A172 (cell line): ENCODE data around the gene ANKS1B. TPM values are rescaled to one million over a fixed set of nuclear protein-coding genes. Genes with fewer than 3 reads are reported as not detected.

Source experiments
- DNase-seq: peaks from one replicate; pipeline ENCODE4 v3.0.0-alpha.2; 2015; ENCODE audit warnings: low spot score
- total RNA-seq: library from RNA; depleted of rRNA; stranded (reverse); fragments of >200 nt; shearing (Covaris generic); gene quantifications from 2 replicates; pipeline ENCODE4 v1.2.3, GENCODE V29; 2014

The ANKS1B gene
- total RNA-seq, 1 experiment from 2014 or later = 0.24 TPM

DNA sequence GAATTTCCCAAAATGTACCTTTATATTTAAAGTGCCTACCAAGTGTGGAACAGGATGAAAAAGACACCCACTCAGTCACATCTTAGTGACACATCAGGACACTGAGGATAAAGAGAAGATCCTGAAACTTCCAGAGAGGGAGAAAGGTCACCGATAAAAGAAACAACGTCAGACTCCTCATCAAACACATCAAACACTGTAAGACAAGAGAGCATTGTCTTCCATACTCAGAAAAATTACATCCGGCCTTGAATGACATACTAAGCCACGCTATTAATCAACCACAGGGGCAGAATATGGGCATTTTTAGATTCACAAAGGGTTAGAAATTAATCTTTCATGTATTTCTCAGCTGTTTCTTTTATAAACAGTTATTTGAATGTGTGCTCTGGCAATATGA lies 849.4 kb downstream of the ANKS1B start:
- no peak for DNase-seq

DNA sequence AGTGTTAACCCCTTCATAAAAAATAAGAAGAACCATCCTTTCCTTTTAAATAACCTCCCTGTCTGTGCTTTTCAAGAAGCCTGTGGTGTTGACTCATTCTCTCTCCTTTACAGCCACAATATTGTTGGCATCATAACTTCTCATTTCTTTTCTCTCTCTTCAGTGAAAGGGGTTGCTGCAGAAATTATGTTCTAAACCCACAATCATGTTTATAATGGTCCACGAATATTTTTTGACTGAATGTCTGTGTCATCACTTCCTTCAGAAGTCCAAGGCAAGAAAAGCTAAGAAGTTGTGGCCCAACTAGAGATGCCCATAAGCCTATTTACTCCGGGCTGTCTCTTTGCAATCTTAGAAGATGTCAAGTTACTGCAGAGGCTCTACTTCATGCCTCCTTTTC lies 851.3 kb downstream of the ANKS1B start:
- no peak for DNase-seq

DNA sequence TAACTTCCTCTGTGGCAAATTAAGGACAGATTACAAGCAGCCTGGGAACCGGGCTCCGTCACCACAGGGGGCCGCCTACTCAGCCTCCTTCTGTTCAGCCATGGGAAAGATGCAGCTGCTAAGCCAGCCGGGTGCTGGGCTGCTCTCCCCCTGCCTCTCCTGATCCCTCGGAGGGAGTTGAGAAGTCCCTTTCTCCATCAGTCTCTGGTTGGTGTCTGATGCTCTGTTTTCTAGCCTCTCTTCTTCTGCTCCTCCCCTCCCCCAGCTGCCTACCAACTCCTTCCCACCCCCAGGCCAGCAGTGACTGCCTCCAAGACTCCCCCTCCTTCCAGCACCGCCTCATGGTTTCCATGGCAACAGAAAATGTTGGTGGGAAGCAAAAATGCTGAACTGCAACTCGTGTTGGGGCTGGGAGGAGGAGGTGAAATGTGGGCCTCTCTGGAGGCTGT lies 853.0 kb downstream of the ANKS1B start:
- DNase-seq = peak; percentile 64

DNA sequence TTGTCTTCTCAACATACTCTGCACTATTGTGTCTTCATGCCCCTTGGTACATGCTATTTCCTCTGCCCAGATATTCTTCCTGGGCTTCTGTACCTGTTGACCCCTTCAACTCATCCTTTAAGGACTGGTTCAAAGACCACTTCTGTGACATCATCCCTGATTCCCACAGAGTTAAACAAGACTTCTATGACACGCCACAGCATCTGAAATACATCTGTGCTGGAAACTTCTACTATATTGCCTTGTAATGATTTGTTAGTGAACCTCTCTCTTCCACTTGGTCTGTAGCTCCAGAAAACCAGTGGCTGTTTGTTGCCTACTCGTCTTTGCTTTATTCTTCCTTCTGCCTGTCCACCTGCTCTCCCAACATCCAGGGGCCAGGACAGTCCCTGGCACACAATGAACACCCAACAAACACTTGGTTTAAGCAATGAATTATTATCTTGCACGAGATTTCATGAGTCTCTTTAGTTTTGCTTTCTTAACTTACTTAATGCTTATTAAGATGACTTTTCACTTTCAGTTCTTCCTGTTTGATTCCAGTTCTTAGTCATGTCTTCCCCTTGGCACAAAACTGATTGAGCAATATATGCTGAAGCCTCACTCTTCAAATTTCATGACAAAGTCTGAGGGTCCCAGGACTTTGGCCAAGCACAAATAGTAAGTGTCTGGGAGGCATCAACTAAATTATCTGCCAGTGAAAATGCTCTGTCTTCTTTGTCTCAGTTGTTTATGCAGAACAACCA lies 853.8 kb downstream of the ANKS1B start:
- peak; percentile 17 for DNase-seq

DNA sequence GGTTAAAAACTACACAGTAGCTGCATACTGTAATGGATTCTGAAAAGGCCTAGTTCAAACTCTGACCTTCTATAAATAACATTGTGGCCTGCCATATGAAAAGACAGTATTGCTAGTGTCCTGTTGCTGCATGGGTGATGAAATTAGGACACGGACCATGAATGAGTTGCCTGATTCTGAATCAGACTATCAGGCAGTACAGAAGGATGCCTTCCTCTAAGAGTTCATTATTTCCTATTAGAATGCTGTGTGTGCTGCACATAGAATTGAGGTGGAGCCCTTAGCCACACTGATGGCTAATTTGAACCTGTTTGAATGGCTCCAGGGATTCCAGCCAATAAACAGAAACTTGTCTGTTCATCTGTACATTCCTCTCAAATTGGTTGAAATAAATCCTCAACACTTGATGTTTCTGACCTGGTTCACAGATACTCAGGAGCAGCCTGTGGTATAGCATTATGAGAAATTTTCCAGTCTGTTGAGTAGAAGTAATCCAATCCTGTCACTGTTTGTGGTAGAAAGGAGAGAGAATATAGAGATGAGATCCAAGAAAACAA lies 856.4 kb downstream of the ANKS1B start:
- DNase-seq = no peak

DNA sequence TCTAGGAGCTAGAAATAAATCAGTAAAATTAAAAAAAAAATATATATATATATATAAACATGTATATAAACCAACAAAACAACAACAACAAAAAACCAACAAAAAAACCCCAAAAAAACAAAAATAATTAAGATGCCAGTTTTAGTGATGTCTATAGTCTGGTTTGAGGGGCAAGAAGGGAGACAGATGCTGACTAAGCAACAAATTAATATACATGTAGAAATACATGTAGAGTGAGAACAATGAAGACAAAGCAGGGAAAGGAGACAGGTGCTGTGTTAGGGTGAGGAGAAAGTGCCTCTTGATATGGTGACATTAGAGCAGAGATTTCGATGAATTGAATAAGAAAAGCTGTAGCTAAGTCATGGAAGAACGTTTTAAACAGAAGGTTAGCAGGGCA lies 861.8 kb downstream of the ANKS1B start:
- DNase-seq = no peak

DNA sequence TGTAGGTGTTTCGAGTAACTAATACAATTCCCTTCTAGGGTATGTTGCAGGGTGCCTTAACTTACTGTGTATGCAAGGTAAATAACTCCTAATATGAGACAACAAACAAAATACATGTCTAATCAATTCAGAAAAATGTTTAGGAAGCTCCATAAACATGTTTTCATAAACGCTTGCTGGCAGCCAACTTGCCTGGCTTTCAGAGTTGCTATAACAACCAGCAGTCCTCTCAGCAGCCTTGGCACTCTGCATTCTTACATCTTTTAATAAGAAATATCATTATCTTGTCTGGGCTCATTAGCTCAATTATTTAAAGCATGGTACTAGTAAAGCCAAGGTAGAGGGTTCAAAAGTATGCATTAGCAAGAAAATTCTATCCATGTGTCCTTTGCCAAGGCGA lies 862.2 kb downstream of the ANKS1B start:
- no peak for DNase-seq

DNA sequence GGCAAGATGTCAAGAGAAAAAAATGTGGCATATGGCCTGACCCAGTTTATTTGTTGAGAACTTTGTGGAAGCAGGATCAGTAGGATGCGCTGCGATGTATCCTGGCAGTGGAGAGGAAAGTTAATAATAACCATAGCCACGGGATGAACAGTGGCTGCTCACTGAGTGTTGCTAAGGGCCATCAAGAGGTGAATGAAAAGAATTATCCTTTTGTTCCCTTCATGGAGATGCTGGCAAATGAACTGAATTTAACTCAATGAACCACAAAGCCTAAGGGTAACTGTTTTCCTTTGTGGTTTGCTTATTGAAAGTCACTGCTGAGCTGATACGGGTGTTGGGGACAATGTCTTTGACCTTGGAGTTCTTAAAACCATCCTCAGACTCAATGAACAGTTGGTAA lies 863.2 kb downstream of the ANKS1B start:
- no peak for DNase-seq

DNA sequence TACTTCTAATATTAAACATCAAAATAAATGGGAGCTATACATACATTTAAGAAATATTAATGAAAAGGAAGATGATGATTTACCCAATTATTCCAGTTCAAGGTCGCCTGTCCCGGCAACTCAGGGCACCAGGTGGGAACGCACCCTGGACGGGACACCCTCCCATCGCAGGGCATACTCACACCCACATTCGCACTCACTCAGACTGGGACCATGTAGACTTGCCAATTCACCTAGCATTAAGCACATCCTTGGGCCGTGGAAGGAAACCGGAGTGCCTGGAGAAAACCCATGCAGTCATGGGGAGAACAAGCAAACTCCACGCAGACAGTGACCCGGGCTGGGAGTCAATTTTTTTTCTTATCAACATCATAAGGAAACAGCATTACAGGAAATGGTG lies 864.8 kb downstream of the ANKS1B start:
- no peak for DNase-seq

DNA sequence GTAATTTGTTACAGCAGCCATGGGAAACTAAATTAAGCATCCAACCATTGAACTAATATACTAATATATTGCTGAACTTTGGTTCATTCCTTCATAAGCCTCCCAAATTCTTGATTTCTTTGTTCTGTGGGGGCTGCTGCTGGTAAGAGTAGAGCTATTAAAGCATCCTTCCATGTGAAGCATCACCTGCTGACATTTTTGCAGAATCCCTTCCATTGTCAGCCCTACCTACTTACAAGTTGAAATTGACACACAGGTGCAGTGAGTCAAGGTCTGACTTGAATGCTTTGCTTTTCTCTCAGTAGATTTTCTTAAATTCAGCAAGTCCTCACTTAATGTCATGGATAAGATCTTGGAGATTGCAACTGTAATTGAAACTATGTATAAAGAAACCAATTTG lies 865.3 kb downstream of the ANKS1B start:
- no peak for DNase-seq

DNA sequence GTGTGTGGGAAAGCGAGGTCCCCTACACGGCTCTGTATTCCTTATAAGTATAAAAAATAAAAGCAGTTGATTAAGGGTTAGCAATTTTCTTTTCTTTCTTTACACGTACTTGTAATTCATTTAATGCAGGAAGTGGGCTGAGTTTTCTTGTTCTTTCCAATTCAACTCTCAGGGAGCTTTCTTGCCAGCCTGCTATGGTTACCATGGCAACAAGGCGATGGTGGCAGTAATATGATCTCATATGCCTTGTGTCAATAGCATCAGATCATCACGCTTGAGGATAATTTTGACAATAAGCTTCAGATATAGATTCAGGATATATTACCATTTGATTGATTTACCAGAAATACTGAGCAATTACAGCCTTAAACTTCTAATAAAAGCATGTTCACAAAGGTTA lies 873.1 kb downstream of the ANKS1B start:
- no peak for DNase-seq

DNA sequence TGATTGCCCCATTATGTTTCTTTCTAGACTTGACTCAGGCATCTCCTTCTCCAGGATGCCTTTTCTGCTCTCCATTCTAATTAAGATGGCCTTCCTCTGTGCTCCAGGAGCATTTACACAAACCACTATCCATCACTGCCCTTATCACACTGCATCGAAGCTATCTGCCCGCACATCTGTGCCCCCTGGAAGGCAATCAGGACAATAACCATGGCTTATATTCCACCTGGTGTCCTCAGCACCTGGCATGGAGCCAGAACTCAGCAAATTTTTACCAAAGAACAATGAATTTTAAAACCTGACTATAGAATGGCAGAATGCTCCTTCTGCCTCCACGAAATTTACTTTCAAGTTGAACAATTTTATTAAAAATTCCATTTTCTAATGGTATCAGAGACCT lies 873.9 kb downstream of the ANKS1B start:
- no peak for DNase-seq

DNA sequence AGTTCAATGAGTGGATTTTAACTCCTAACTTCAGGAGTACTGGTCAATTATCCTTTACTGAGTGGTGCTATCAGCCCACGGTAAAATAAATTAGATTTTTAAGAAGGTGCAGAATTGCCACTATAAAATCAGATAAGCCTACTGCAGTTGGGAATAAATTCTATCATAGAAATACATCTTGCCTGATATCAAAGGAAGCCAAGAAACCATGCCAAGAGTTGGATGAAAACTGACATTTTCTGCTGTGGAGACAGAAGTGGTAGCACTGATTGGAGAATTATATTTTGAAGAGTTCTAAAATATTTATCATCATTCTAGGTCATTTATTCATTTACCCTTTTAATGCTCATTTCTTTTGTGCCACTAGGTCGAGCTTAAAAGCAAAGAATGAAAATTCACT lies 874.5 kb downstream of the ANKS1B start:
- DNase-seq = no peak

DNA sequence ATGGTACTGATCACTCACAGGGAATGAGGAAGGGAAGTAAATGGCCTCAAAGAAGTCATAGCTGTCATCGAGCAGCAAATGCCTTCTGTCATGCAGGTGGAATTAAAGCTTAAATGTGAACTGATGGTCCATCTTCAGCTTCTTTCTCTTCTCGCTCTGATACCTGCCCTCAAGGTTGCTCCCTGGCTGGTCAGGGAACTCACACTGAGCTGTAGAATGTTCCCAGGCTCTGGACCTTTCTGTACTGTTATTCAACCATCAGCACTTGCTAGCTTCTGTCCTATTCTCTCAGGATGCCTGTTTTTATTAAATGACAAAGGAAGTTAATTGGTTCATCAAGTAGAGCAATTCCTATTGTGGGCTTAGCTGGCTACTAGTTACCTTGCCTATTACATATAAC lies 875.8 kb downstream of the ANKS1B start:
- DNase-seq = no peak

DNA sequence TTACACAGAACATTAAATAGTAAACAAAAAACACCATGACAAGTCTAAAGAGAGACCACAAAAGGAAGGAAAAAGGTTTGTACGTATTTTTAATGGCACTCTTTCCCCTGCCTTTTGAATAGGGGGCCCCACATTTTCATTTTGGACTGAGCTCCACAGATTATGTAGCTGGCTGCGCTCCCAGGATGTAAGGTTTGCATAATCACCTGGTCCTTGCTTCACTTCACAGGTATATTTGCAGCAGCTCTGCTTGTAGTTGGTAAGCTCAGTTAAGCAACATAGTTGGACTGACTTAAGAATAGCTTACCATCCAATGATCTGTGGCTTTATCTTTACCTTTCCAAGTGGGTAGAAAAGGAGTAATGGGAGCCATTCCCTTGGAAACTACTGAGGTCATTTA lies 885.0 kb downstream of the ANKS1B start:
- no peak for DNase-seq

DNA sequence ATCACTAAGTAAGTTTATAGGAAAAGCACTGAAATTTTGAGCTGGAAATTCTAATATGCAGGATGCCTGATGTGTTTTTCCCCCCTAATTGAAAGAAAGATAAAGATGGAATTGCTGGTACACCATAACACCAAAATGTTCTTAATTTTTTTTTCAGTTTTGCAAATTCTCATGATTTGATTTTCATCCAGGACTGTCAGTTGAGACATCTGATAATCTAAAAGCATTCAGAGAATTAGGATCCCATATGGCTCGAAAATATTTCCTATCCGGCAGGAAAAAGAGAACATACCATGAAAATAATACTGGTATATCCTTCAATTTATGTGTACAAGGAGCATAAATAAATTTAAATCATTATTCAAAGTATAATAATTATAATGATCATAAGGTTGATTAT lies 887.6 kb downstream of the ANKS1B start:
- DNase-seq = no peak

DNA sequence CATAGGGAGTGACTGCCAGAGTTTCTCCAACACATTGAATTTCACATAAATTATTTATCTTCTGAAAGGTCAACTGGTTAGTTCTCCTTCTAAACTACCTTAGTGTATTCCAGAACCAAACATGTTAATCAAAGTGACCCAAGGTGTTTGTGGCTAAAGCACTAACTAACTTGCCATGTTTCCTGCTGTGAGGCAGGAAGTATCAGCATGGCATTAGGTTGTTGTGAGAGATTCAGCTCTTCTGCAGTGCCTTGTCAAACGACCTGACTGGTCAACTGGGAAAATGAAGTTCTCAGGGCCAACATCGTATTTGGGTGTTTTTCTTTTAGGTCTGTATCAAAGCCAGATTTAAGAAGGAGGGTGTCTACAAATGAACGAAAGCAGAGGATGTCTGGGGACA lies 891.6 kb downstream of the ANKS1B start:
- DNase-seq = no peak

DNA sequence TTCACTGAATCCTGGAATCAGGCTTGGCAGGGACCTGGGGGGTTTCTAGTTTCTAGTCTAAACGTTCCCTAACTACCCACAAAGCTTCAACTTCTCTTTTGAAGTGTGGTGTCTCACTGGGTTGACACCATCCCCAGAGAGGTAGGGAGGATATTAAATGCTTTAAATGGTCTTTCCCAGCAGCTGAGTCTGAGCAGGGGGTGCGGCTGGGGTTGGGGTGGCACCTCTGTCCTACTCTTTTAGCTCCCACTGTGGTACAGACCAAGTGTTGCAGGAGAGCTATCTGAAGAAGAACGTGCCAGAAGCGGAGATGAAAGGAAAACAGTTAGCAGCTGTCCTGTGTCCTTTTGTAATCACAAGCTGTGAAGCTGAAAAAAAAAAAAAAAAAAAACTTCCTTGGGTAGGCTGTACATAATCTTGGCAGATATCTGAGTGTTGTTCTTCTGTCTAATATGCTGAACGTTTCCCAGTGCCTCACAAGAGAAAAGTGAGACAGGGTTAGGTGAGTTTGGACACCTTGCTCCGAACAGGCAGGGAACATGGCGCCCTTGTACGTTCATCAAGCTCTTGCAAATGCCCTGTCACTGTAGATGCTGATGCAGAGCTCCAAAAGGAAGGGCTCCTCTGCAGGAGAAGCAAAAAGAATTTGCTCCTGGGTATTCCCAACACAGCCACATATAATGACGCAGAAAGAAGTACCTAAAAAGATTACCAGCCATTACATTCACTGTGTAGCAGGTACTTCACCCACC lies 892.5 kb downstream of the ANKS1B start:
- DNase-seq = no peak

DNA sequence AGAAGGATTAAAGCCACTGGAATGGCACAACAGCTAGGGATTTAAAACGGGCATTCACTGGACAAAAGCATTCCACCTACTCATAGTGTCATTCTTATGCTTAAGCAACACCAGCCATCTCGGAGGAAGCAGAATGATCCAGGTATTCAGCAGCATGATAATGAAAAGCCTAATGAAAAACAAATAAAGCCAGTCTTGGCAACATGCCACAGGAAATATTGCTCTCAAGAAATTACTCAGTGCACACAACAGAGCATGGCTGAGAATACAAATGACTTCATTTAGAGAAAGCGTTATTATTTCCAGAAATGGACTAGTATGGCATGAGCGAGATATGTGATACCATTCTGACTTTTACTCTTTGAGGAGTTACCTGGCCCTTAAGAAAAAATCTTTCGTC lies 897.5 kb downstream of the ANKS1B start:
- no peak for DNase-seq

DNA sequence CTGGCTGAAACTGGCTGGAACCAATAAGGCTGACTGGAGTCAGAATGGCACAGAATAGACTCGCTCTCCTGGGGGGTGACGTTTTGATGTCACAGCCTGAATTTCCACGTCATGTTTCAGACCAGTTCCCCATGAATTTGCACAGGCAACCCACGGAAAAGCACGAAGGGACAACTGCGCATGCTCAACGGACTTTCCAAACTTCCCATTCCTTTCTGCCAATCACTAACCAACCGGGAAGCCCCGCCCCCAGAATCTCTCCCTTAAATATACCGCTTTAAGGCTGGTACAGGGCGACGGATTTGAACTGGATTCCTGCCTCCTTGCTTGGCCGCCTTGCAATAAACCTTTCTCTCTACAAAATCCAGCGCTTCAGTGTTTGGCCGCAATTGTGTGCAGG lies 904.9 kb downstream of the ANKS1B start:
- peak; percentile 28 for DNase-seq

DNA sequence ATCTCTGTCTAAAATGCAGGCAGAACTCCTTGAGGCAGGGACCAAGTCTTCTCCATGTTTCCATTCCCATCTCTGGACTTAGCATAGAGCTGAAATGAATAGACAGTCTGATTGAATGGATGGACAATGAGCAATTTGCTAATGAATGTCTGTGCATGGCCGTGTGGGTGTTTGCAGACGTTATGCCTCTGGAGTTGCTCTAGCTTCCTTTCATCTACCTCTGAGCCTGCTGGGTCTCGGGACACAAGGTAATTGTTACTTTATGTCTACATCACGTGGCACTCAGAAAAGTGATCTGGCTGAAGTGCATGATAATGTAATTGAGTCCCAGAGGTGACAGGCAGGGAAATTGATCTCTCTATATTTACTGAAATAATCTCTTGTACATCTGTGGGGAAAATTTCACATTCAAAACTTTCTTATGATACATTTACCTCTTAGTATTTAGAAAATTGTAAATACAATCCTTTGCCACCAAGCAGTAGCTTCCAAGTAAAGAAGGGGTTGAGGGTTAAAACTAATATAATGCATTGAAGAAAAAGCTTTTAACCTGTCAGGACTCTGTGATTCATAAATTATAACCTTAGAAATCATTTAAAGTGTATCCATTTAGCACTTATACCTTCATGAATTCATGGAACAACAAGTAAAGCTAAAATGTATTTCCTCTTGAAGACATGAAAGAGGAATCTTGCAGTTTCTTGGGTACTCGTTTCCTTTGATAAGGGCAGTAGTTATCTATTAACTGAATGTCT lies 915.6 kb downstream of the ANKS1B start:
- no peak for DNase-seq

DNA sequence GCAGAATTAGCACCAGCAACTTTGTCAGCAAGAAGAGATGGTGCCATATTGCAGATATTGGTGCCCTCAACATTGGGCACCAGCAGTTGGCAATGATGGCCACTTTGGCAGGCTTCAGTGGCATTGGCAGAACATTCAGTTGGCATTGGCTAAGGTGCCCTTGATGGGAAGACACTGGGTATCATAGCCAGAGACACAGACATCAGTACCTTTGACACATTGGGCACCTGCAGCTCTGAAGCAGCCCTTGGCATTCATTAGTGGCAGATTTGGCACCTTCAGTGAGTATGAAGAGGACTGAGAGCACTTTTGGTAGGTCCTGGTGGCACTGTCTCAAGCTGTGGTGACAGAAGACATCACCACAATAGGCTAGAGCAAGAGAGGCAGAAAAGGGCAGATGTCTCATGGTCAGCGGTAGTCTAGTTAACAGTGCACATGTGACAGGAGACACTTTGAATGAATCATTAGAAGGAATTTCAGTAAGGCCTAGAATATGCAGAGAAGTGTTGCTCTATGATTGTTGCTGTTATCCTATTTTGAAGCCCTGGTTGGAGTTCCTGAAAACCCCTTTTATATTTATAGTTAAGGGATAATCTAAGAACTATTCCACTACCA lies 917.5 kb downstream of the ANKS1B start:
- DNase-seq = no peak
